Endothelial cell of umbilical vein (primary cell): ENCODE results near the gene AKAP17A.

Source experiments
- EZH2 ChIP-seq: IDR thresholded peaks from 2 replicates; pipeline ENCODE4 v1.6.1; 2012; ENCODE audit warnings: borderline replicate concordance, low read depth, mild to moderate bottlenecking, moderate library complexity, low read length, inconsistent platforms; ENCODE audit not compliant: severe bottlenecking
- GATA2 ChIP-seq: IDR thresholded peaks from 2 replicates; pipeline ENCODE4 v1.7.0; 2011; ENCODE audit warnings: low read depth, mild to moderate bottlenecking, moderate library complexity, mixed read lengths, low read length; ENCODE audit not compliant: insufficient read length, insufficient read depth
- JUN ChIP-seq: IDR thresholded peaks from 2 replicates; pipeline ENCODE4 v1.6.1; 2011; ENCODE audit warnings: borderline replicate concordance, low read depth; ENCODE audit not compliant: insufficient read length, insufficient read depth
- MYC ChIP-seq: IDR thresholded peaks from one replicate; pipeline ENCODE4 v1.6.1; 2011; ENCODE audit warnings: mild to moderate bottlenecking, low read depth, low read length
- POLR2A ChIP-seq: IDR thresholded peaks from 2 replicates; pipeline ENCODE4 v1.6.1; 2012; ENCODE audit warnings: low read depth, mild to moderate bottlenecking, control low read depth, low read length
- POLR2AphosphoS5 ChIP-seq: IDR thresholded peaks from 2 replicates; pipeline ENCODE4 v1.6.1; 2012; ENCODE audit warnings: low read depth, mild to moderate bottlenecking, control low read depth, low read length, moderate library complexity; ENCODE audit not compliant: insufficient read depth
- TF ChIP-seq, protein P1 (sequence below), 2 donors: IDR thresholded peaks; 1 replicate in 1 of 2; 2 replicates in 1 of 2; pipeline ENCODE4 v1.5.1; 2011; ENCODE audit warnings: low read length in 2 of 2, mild to moderate bottlenecking in 2 of 2, moderate library complexity in 2 of 2, control low read depth in 1 of 2, inconsistent platforms in 1 of 2, low read depth in 1 of 2; ENCODE audit not compliant: insufficient read depth in 1 of 2; ENCODE audit errors: extremely low read depth in 1 of 2
- TF ChIP-seq, protein P2 (sequence below): IDR thresholded peaks from 2 replicates; pipeline ENCODE4 v1.6.1; 2011; ENCODE audit not compliant: insufficient read depth, insufficient read length

DNA sequence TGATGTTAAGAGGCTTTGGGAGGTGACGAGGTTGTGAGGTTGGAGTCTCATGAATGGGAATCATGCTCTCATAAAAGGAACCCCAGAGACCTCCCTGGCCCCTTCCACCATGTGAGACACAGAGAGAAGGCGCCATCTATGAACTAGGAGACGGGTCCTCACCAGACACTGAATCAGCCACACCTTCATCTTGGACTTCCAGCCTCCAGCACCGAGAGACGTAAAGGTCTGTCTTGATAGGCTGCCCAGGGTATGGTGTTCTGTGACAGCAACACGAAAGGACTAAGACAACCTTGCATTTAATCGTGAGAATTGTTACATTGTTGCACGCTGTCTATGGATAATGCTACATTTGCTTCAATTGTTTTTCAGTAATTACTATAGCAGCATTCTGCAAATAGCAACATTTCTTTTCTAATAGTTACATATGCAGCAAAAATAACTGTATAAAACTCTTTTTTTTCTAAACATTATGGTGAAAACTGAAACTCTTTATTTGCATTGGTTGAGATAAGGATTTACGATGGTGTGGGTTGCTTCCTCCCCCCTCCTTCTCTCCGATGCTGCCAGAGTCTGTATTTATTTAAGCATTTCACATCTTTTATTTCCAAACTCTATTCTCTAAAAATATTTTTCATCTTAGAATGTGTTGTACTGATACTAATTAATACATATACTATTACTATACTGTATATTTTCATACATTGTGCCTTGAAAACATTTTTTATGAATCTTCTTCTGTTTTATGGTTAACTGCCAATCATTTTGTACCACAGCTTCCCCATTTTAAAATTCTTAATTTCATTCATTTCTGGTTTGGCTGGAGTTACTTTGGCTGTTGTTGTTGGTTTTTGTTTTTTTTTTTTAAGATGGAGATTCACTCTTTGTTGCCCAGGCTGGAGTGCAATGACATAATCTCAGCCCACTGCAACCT is 26.4 kb upstream of the AKAP17A start:
- TF ChIP-seq, protein P1, sequence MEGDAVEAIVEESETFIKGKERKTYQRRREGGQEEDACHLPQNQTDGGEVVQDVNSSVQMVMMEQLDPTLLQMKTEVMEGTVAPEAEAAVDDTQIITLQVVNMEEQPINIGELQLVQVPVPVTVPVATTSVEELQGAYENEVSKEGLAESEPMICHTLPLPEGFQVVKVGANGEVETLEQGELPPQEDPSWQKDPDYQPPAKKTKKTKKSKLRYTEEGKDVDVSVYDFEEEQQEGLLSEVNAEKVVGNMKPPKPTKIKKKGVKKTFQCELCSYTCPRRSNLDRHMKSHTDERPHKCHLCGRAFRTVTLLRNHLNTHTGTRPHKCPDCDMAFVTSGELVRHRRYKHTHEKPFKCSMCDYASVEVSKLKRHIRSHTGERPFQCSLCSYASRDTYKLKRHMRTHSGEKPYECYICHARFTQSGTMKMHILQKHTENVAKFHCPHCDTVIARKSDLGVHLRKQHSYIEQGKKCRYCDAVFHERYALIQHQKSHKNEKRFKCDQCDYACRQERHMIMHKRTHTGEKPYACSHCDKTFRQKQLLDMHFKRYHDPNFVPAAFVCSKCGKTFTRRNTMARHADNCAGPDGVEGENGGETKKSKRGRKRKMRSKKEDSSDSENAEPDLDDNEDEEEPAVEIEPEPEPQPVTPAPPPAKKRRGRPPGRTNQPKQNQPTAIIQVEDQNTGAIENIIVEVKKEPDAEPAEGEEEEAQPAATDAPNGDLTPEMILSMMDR (IDR thresholded peaks at IDR 0.05; ENCODE audit: extremely low read depth in 1 of 2, insufficient read depth in 1 of 2, low read depth in 1 of 2, low read length in 2 of 2) = no peak
- TF ChIP-seq POLR2A (no peak), EZH2 (no peak), MYC (no peak), POLR2AphosphoS5 (no peak), GATA2 (no peak), JUN (no peak)
- TF ChIP-seq, protein P2, sequence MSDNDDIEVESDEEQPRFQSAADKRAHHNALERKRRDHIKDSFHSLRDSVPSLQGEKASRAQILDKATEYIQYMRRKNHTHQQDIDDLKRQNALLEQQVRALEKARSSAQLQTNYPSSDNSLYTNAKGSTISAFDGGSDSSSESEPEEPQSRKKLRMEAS = no peak
